Mucosa of descending colon (tissue), 3 donors: Measurements from ENCODE around the gene BRME1. TPM values are rescaled to one million over a fixed set of nuclear protein-coding genes. Genes with fewer than 3 reads are reported as not detected.
A peak's percentile ranks its signal among the peaks of the same experiment; 100 is the strongest.

ENCODE experiments used
- ATAC-seq: fragments of 200-7000 bp; cut with Tn5 transposase; one replicate; pipeline ENCODE4 v1.9.1; 2020; ENCODE audit warnings: mild to moderate bottlenecking, moderate library complexity
- DNase-seq, 3 donors: peaks; one replicate each; pipeline ENCODE4 v3.0.0-alpha.2; 2020
- H3K36me3 ChIP-seq: fragments of 200-600 bp; one replicate; pipeline ENCODE4 v1.8.0; 2021; ENCODE audit warnings: low read depth, mild to moderate bottlenecking
- H3K4me1 ChIP-seq: fragments of 200-600 bp; one replicate; pipeline ENCODE4 v1.8.0; 2021; ENCODE audit warnings: low read depth, mild to moderate bottlenecking
- H3K4me3 ChIP-seq: fragments of 200-600 bp; one replicate; pipeline ENCODE4 v1.8.0; 2021; ENCODE audit warnings: mild to moderate bottlenecking
- H3K9me3 ChIP-seq: fragments of 200-600 bp; one replicate; pipeline ENCODE4 v1.8.0; 2021; ENCODE audit warnings: mild to moderate bottlenecking
- CTCF ChIP-seq: fragments of 200-600 bp; IDR thresholded peaks from one replicate; pipeline ENCODE4 v1.8.0; 2022; ENCODE audit warnings: antibody characterized with exemption, mild to moderate bottlenecking
- intact Hi-C, 2 donors: fragments of 100-400 bp; cut with DNase I in 1 of 2; cut with micrococcal nuclease in 1 of 2; formaldehyde crosslinking; loops; one replicate each; pipeline versions ENCODE4 v1.11.0 to v1.11.1; 2022; cut with DNase I, micrococcal nuclease
- total RNA-seq, 3 donors: library from RNA; stranded (reverse); fragmentation: NEBNext Ultra II Directional in 2 of 3; extraction: Animal tissue kit (Norgen Biotek cat#: 25700) in 2 of 3; gene quantifications; one replicate each; pipeline versions ENCODE4 v1.2.1 to v1.2.4, GENCODE V29; 2021 to 2023
- donor health status: DM: no; HTN: no; CAD: no; lungs with moderate emphysema.
- donor health status: DM: no; HTN: no; CAD: no.
- donor health status: DM: no; HTN: yes; CAD: no.

Gene BRME1
- total RNA-seq, 3 donors from 2014 or later, result 5.5 to 12.9 (median 10.8) TPM

GRCh38 chr19:13865571-13866462, 40.1 kb downstream of the BRME1 start:
- intact Hi-C loops, result no loop called here
- ATAC-seq (peak; percentile 21), DNase-seq (peak in 1 of 3 donors; percentile 60)
- Histone ChIP-seq H3K36me3 (no peaks in the 10 kb centered on the region), H3K4me1 (peaks cover 11% of the 10 kb centered on the region), H3K9me3 (no peaks in the 10 kb centered on the region), H3K4me3 (no peak overlapping the region)
- no peak for TF ChIP-seq CTCF

- intact Hi-C loops, result loop anchor here (5.0 kb wide), 2 partner anchors 78 to 83 kb away; no protein-coding TSS in a partner anchor
Measured at GRCh38 chr19:13864667-13865570, 41.0 kb downstream of the BRME1 start.

GRCh38 chr19:13864046-13864666, 41.8 kb downstream of the BRME1 start:
- H3K4me3 ChIP-seq, result no peak overlapping the region
- no peak for ATAC-seq
- no peaks in the 10 kb centered on the region for H3K9me3 ChIP-seq
- DNase-seq, result no peak
- intact Hi-C loops, result loop anchor here (5.0 kb wide), 2 partner anchors 77 to 82 kb away; no protein-coding TSS in a partner anchor
- no peaks in the 10 kb centered on the region for H3K36me3 ChIP-seq
- no peak for TF ChIP-seq CTCF
- H3K4me1 ChIP-seq, result peaks cover 11% of the 10 kb centered on the region

More at GRCh38 chr19:13864667-13865570, 41.0 kb downstream of the BRME1 start:
- ATAC-seq (no peak), DNase-seq (no peak)
- Histone ChIP-seq H3K4me1 (peaks cover 11% of the 10 kb centered on the region), H3K4me3 (no peak overlapping the region), H3K36me3 (no peaks in the 10 kb centered on the region), H3K9me3 (no peaks in the 10 kb centered on the region)
- TF ChIP-seq CTCF, result no peak

- ATAC-seq (peak; percentile 94), DNase-seq (peak; percentile 93 to 97 (median 94))
- H3K4me1 ChIP-seq, result peaks cover 11% of the 10 kb centered on the region
- no peak overlapping the region for H3K4me3 ChIP-seq
- no peaks in the 10 kb centered on the region for H3K9me3 ChIP-seq
- intact Hi-C loops, result loop anchor here (5.0 kb wide), 2 partner anchors 75 to 80 kb away; no protein-coding TSS in a partner anchor
- peak; percentile 95 for TF ChIP-seq CTCF
- no peaks in the 10 kb centered on the region for H3K36me3 ChIP-seq
Measured at GRCh38 chr19:13861714-13862531, 44.0 kb downstream of the BRME1 start.
